ENCODE measurements around the gene TCP10L.
"Not testable (repeated sequence)": the region's sequence is repeated elsewhere in the genome, so short reads cannot be mapped to it uniquely, and the experiment has no call there.

GRCh38 chr21:32530809-32531208, 54.5 kb downstream of the TCP10L start:
- TF ChIP-seq CTCF (IDR thresholded peaks at IDR 0.05); POLR2AphosphoS5 (IDR thresholded peaks at IDR 0.05; ENCODE audit: insufficient read depth in 1 of 2, low read depth in 1 of 2): not testable (repeated sequence)
